GM12891 (cell line): ENCODE results near the gene TNRC6C.

ENCODE experiments used
- POLR2A ChIP-seq: IDR thresholded peaks from 2 replicates; pipeline ENCODE4 v1.6.1; 2011; ENCODE audit warnings: low read depth, low read length, control low read depth
- POLR2AphosphoS5 ChIP-seq: IDR thresholded peaks from 2 replicates; pipeline ENCODE4 v1.6.1; 2011; ENCODE audit warnings: low read depth, low read length, control low read depth
- POU2F2 ChIP-seq: IDR thresholded peaks from 2 replicates; pipeline ENCODE4 v1.6.1; 2011; ENCODE audit warnings: low read depth, mild to moderate bottlenecking, control low read depth, low read length, moderate library complexity
- SPI1 ChIP-seq: IDR thresholded peaks from 2 replicates; pipeline ENCODE4 v1.6.1; 2011; ENCODE audit warnings: low read depth, low read length, control low read depth
- TAF1 ChIP-seq: IDR thresholded peaks from 2 replicates; pipeline ENCODE4 v1.6.1; 2011; ENCODE audit warnings: low read depth, low read length, control low read depth

DNA sequence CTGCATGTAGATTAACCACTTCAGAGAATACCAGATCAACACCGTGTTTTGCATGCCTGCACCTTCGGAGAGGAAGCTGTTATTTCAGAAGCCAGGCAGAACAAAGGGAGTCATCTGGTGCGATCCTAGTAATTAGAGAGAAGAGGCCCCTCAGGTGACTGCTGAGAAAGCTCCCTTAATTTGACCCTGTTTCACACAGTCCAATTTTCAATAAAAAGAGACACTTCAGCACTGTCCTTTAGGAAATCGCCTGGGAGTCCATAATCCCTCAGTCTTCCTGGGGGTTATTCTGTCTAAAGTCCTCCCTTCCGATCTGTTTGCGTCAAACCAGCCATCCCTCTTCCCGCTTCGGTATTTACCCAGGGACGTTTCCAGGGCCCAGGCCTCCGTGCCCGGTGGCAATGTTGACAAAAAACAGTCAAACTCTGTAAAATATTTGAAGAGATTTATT lies 23.4 kb upstream of the TNRC6C start:
- TF ChIP-seq POLR2A (no peak), POLR2AphosphoS5 (no peak), SPI1 (no peak), TAF1 (no peak), POU2F2 (no peak)
